T-helper 2 cell treated with Interferon-gamma antibody and Interleukin-4, amounts not matched to agents 5 μg/mL and 100 μg/mL, for 36 hours (primary cell): ENCODE results near the gene VMP1.
A peak's percentile ranks its signal among the peaks of the same experiment; 100 is the strongest.

Source experiments
- DNase-seq: peaks from one replicate; pipeline ENCODE4 v3.0.0; 2021; ENCODE audit warnings: low spot score
- H3K27ac Mint-ChIP-seq: one replicate; pipeline ENCODE4 v1.8.0; 2021; ENCODE audit warnings: mild to moderate bottlenecking, mixed read lengths
- H3K27me3 Mint-ChIP-seq: one replicate; pipeline ENCODE4 v1.8.0; 2021; ENCODE audit warnings: low read depth, mixed read lengths
- H3K36me3 Mint-ChIP-seq: one replicate; pipeline ENCODE4 v1.8.0; 2021; ENCODE audit warnings: low read depth, mixed read lengths
- H3K4me1 Mint-ChIP-seq: one replicate; pipeline ENCODE4 v1.8.0; 2021; ENCODE audit warnings: low read depth, mixed read lengths
- H3K4me3 Mint-ChIP-seq: one replicate; pipeline ENCODE4 v1.8.0; 2022; ENCODE audit warnings: mild to moderate bottlenecking, moderate library complexity, mixed read lengths
- H3K9me3 Mint-ChIP-seq: one replicate; pipeline ENCODE4 v1.8.0; 2021; ENCODE audit warnings: mixed read lengths

Gene VMP1

GRCh38 chr17:59707149-59707970 is at the start of gene VMP1, which contains the start of gene PTRH2:
Gene VMP1 (plus strand): TSS chr17:59707654. CDS start chr17:59731447, 23,793 bp downstream.
Gene PTRH2 (minus strand): TSS chr17:59707430. CDS start chr17:59697978, 9,452 bp downstream.
- peak; percentile 95 for DNase-seq
- Mint-ChIP-seq H3K27ac (peak within 1 kb of the TSS; percentile 97), H3K36me3 (peaks cover 20% of the 10 kb centered on the region), H3K27me3 (no peaks in the 10 kb centered on the region), H3K9me3 (no peaks in the 10 kb centered on the region), H3K4me1 (peaks cover 32% of the 10 kb centered on the region), H3K4me3 (peak within 1 kb of the TSS; percentile 98)

DNA sequence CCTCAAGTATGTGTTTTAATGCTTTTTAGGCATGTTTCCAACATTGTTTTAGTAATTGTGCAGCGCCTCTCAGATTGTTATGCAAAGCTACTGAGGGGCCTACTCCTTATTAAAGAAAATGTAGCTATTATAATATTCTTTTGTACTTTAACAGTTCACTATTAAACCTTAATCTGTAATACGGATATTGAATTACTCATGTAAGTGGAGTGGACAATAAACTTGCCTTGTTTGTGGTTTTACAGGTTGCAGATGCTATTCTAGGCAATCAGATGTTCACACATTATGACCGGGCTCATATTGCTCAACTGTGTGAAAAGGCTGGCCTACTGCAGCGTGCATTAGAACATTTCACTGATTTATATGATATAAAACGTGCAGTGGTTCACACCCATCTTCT is 41.2 kb upstream of the VMP1 start:
- no peak overlapping the region for H3K27ac Mint-ChIP-seq

DNA sequence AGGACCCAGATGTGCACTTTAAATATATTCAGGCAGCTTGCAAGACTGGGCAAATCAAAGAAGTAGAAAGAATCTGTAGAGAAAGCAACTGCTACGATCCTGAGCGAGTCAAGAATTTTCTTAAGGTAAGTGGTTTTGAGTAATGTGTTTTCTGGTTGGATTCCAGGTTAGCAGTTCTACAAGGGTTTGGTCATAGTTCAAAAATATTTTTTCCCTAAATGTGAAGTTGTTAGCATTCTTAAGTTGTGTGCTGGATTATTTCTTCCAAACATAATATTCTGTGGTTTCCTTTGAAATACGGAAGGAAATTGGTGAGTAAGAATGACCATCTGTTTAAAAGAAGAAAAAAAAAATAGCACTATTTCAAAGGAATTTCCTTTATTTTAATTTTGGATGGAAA is 38.6 kb upstream of the VMP1 start:
- H3K36me3 Mint-ChIP-seq = peaks cover 55% of the 10 kb centered on the region
- H3K4me3 Mint-ChIP-seq = no peak overlapping the region
- no peaks in the 10 kb centered on the region for H3K27me3 Mint-ChIP-seq
- no peaks in the 10 kb centered on the region for H3K9me3 Mint-ChIP-seq
- H3K27ac Mint-ChIP-seq = no peak overlapping the region
- no peak for DNase-seq
- H3K4me1 Mint-ChIP-seq = peaks cover 30% of the 10 kb centered on the region

More for the DNA sequence above, 41.2 kb upstream of the VMP1 start:
- Mint-ChIP-seq H3K9me3 (no peaks in the 10 kb centered on the region), H3K4me1 (peaks cover 20% of the 10 kb centered on the region), H3K36me3 (peaks cover 53% of the 10 kb centered on the region), H3K27me3 (no peaks in the 10 kb centered on the region), H3K4me3 (no peak overlapping the region)
- DNase-seq = no peak

DNA sequence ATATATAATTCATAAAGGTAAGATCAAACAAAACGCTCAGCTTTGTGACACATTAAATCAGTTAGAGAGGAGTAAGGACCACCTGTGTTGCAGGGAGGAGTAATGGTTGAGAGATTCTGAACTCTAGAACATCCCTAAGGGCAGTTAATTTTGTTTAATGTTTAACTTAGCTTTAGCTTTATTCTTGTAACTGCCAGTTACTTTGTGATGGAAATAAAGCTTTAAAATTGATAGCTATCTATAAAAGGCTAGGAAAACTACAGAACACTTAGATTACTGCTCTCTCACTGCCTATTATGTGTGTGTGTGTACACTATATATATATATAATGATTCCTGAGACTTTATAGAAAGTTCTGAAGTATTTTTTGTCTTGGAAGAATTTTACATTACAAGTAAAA is 38.0 kb upstream of the VMP1 start:
- no peak for DNase-seq
- H3K9me3 Mint-ChIP-seq = no peaks in the 10 kb centered on the region
- H3K27me3 Mint-ChIP-seq = no peaks in the 10 kb centered on the region
- peaks cover 30% of the 10 kb centered on the region for H3K4me1 Mint-ChIP-seq
- peaks cover 53% of the 10 kb centered on the region for H3K36me3 Mint-ChIP-seq
- H3K27ac Mint-ChIP-seq = no peak overlapping the region
- H3K4me3 Mint-ChIP-seq = no peak overlapping the region

- peaks cover 53% of the 10 kb centered on the region for H3K36me3 Mint-ChIP-seq
Observed at GRCh38 chr17:59669944-59670343, 37.5 kb upstream of the VMP1 start.

GRCh38 chr17:59671386-59671785 is 36.1 kb upstream of the VMP1 start:
- H3K36me3 Mint-ChIP-seq = peaks cover 49% of the 10 kb centered on the region
- peak overlapping the region; percentile 50 for H3K27ac Mint-ChIP-seq
- no peak for DNase-seq
- no peaks in the 10 kb centered on the region for H3K9me3 Mint-ChIP-seq
- no peaks in the 10 kb centered on the region for H3K27me3 Mint-ChIP-seq
- H3K4me1 Mint-ChIP-seq = peaks cover 30% of the 10 kb centered on the region
- no peak overlapping the region for H3K4me3 Mint-ChIP-seq

More at GRCh38 chr17:59669944-59670343, 37.5 kb upstream of the VMP1 start:
- Mint-ChIP-seq H3K27ac (peak overlapping the region; percentile 48), H3K9me3 (no peaks in the 10 kb centered on the region), H3K27me3 (no peaks in the 10 kb centered on the region), H3K4me1 (peaks cover 30% of the 10 kb centered on the region), H3K4me3 (no peak overlapping the region)
- no peak for DNase-seq

DNA sequence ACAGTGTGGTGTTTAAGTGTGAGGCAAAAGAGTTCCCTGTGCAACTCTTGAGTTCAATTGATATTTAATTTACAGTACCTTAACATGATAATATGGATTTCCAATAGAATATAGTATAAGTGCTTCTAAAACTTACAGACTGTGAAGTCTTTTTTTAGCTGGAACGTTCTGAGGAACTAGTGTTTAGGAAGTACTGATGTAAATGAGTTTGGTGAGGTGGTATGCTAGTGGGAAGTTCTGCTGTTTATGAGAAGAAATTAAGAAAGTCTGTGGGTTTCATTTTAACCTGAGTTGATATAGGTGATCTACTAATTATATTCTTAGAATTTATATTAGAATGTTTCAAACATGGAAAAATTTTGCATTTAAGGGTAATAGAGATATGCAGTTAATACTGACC is 32.2 kb upstream of the VMP1 start:
- no peaks in the 10 kb centered on the region for H3K27me3 Mint-ChIP-seq
- H3K4me1 Mint-ChIP-seq = peaks cover 15% of the 10 kb centered on the region
- H3K4me3 Mint-ChIP-seq = no peak overlapping the region
- H3K9me3 Mint-ChIP-seq = no peaks in the 10 kb centered on the region
- H3K36me3 Mint-ChIP-seq = peaks cover 46% of the 10 kb centered on the region
- H3K27ac Mint-ChIP-seq = no peak overlapping the region
- DNase-seq = no peak

DNA sequence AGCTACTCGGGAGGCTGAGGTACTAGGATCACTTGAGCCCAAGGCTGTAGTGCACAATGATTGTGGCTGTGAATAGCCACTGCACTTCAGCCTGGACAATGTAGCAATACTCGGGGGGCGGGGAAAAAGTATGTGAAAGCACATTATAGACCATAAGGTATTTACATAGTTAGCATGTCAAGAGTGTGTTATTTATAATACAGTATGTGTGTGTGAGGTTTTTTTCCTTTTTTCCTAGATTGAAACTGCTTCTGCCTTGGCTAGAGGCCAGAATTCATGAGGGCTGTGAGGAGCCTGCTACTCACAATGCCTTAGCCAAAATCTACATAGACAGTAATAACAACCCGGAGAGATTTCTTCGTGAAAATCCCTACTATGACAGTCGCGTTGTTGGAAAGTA is 30.7 kb upstream of the VMP1 start:
- Mint-ChIP-seq H3K4me3 (no peak overlapping the region), H3K27me3 (no peaks in the 10 kb centered on the region), H3K27ac (no peak overlapping the region), H3K4me1 (peaks cover 8% of the 10 kb centered on the region), H3K9me3 (no peaks in the 10 kb centered on the region), H3K36me3 (peaks cover 50% of the 10 kb centered on the region)
- no peak for DNase-seq

- no peak for DNase-seq
- H3K36me3 Mint-ChIP-seq = peaks cover 60% of the 10 kb centered on the region
- no peak overlapping the region for H3K27ac Mint-ChIP-seq
- H3K27me3 Mint-ChIP-seq = no peaks in the 10 kb centered on the region
- H3K4me3 Mint-ChIP-seq = no peak overlapping the region
- H3K9me3 Mint-ChIP-seq = no peaks in the 10 kb centered on the region
- no peaks in the 10 kb centered on the region for H3K4me1 Mint-ChIP-seq
Observed at GRCh38 chr17:59678918-59679317, 28.5 kb upstream of the VMP1 start.

DNA sequence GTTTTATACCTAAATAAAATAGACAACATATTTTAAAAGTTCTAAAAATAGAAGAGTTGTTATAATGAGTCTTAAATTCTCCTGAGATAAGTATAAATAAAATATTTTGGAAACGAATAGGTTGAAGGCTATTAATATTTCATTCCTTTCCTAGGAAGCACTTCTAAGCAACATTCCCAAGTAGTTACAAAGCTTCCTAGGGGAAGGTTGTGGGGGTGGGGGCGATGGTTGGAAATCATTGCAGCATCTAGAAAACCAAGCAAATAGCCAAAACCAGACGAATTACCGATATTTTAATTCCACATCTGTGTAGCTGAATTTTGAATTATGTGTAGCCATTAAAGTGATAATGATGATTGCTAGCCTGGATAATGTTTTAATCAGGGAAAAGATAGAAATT is 27.1 kb upstream of the VMP1 start:
- Mint-ChIP-seq H3K9me3 (no peaks in the 10 kb centered on the region), H3K36me3 (peaks cover 61% of the 10 kb centered on the region), H3K27ac (no peak overlapping the region), H3K27me3 (no peaks in the 10 kb centered on the region), H3K4me1 (no peaks in the 10 kb centered on the region), H3K4me3 (no peak overlapping the region)
- DNase-seq = no peak

DNA sequence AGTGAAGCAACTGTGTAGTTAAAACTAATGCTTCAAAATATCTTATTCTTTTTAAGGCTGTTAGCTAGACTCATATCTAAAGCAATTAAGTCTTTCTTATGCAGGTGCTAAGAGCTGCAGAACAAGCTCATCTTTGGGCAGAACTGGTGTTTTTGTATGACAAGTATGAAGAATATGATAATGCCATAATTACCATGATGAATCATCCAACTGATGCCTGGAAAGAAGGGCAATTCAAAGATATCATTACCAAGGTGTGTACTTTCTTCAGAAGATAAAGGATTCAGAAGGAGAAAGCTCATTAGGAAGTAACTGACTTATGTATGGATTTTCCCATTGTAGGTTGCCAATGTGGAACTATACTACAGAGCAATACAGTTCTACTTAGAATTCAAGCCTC is 24.2 kb upstream of the VMP1 start:
- H3K4me3 Mint-ChIP-seq = no peak overlapping the region

GRCh38 chr17:59684967-59685366 is 22.5 kb upstream of the VMP1 start:
- Mint-ChIP-seq H3K27me3 (no peaks in the 10 kb centered on the region), H3K27ac (no peak overlapping the region), H3K4me1 (peaks cover 8% of the 10 kb centered on the region), H3K4me3 (no peak overlapping the region), H3K36me3 (peaks cover 72% of the 10 kb centered on the region), H3K9me3 (no peaks in the 10 kb centered on the region)
- DNase-seq = no peak

More for the DNA sequence above, 24.2 kb upstream of the VMP1 start:
- peaks cover 69% of the 10 kb centered on the region for H3K36me3 Mint-ChIP-seq
- no peaks in the 10 kb centered on the region for H3K9me3 Mint-ChIP-seq
- H3K27me3 Mint-ChIP-seq = no peaks in the 10 kb centered on the region
- DNase-seq = no peak
- no peak overlapping the region for H3K27ac Mint-ChIP-seq
- peaks cover 5% of the 10 kb centered on the region for H3K4me1 Mint-ChIP-seq

- H3K27ac Mint-ChIP-seq = no peak overlapping the region
- DNase-seq = no peak
- H3K9me3 Mint-ChIP-seq = no peaks in the 10 kb centered on the region
- H3K4me1 Mint-ChIP-seq = peaks cover 8% of the 10 kb centered on the region
- peaks cover 73% of the 10 kb centered on the region for H3K36me3 Mint-ChIP-seq
- H3K27me3 Mint-ChIP-seq = no peaks in the 10 kb centered on the region
- H3K4me3 Mint-ChIP-seq = no peak overlapping the region
Observed at GRCh38 chr17:59688008-59688407, 19.4 kb upstream of the VMP1 start.

DNA sequence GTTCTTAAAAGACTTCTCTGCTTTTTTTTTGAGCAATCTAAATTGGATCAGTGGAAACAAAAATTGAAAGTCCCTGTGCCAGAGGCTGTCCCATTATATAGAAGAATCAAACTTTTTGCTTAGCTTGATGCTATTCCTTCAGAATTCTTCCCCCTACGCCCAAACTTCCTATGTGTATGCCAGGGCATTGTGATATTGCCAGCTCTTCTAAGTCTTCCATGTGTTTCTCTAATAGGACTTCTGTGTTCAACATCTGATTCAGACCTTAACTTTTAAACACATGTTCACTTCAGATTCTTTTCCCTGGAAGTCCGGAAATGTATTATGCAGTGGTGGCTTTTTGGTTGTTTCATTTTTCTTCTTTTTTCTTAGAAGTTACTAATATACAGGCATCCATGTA is 19.0 kb upstream of the VMP1 start:
- Mint-ChIP-seq H3K9me3 (no peaks in the 10 kb centered on the region), H3K4me3 (no peak overlapping the region), H3K36me3 (peaks cover 71% of the 10 kb centered on the region), H3K27ac (no peak overlapping the region), H3K27me3 (no peaks in the 10 kb centered on the region), H3K4me1 (peaks cover 9% of the 10 kb centered on the region)
- DNase-seq = no peak

DNA sequence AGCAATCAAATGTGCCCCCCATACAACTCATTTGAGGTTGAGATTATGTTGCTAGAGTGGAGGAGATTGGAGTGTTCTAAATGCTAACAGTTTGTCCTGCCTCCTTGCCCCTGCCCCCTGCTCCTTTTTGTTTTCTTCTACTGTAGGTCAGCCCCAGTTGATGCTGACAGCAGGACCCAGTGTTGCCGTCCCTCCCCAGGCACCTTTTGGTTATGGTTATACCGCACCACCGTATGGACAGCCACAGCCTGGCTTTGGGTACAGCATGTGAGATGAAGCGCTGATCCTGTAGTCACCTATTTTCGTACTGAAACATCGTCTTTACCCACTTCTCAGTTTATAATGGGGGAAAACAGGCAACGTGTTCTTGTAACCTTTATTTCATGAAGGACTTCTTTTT is 13.9 kb upstream of the VMP1 start:
- peak overlapping the region; percentile 31 for H3K27ac Mint-ChIP-seq
- H3K27me3 Mint-ChIP-seq = no peaks in the 10 kb centered on the region
- peaks cover 16% of the 10 kb centered on the region for H3K4me1 Mint-ChIP-seq
- H3K9me3 Mint-ChIP-seq = no peaks in the 10 kb centered on the region
- H3K4me3 Mint-ChIP-seq = no peak overlapping the region
- DNase-seq = no peak
- H3K36me3 Mint-ChIP-seq = peaks cover 72% of the 10 kb centered on the region
